Kidney glomerular epithelial cell (primary cell): ENCODE data around the gene COX4I2.
"Not testable (repeated sequence)": the region's sequence is repeated elsewhere in the genome, so short reads cannot be mapped to it uniquely, and the experiment has no call there.

Source experiments
- DNase-seq: peaks from one replicate; lab custom pipeline; 2025; lab: John Stamatoyannopoulos, UW

Gene COX4I2

GRCh38 chr20:31654534-31654933, 16.8 kb downstream of the COX4I2 start:
- no peak for DNase-seq

GRCh38 chr20:31661625-31662371, 24.1 kb downstream of the COX4I2 start:
- peak; percentile 51 for DNase-seq

- no peak for DNase-seq
These were observed 24.7 kb downstream of the COX4I2 start for GRCh38 chr20:31662372-31662854.

- DNase-seq: no peak
These were observed 25.8 kb downstream of the COX4I2 start for GRCh38 chr20:31663524-31663837.

- no peak for DNase-seq
These were observed 26.4 kb downstream of the COX4I2 start for GRCh38 chr20:31663838-31664695.

- DNase-seq: no peak
These were observed 27.1 kb downstream of the COX4I2 start for GRCh38 chr20:31664696-31665354.

GRCh38 chr20:31665753-31666152, 28.0 kb downstream of the COX4I2 start:
- no peak for DNase-seq

GRCh38 chr20:31666258-31667042, 28.7 kb downstream of the COX4I2 start:
- DNase-seq: no peak

- DNase-seq: no peak
These were observed 29.9 kb downstream of the COX4I2 start for GRCh38 chr20:31667315-31668285.

- DNase-seq: not testable (repeated sequence)
These were observed 31.2 kb downstream of the COX4I2 start for GRCh38 chr20:31668944-31669343.

GRCh38 chr20:31669876-31670275, 32.2 kb downstream of the COX4I2 start:
- no peak for DNase-seq

GRCh38 chr20:31670371-31671228, 32.9 kb downstream of the COX4I2 start:
- no peak for DNase-seq

- no peak for DNase-seq
These were observed 33.6 kb downstream of the COX4I2 start for GRCh38 chr20:31671324-31671723.

GRCh38 chr20:31673435-31673834, 35.7 kb downstream of the COX4I2 start:
- no peak for DNase-seq

GRCh38 chr20:31673943-31674463, 36.3 kb downstream of the COX4I2 start:
- no peak for DNase-seq

- DNase-seq: no peak
These were observed 37.4 kb downstream of the COX4I2 start for GRCh38 chr20:31674895-31675827.

GRCh38 chr20:31675828-31676608, 38.3 kb downstream of the COX4I2 start:
- no peak for DNase-seq

- DNase-seq: no peak
These were observed 38.9 kb downstream of the COX4I2 start for GRCh38 chr20:31676609-31676989.
